Measurements from ENCODE around the gene ANKRD29. TPM values are rescaled to one million over a fixed set of nuclear protein-coding genes. Genes with fewer than 3 reads are reported as not detected.

The ANKRD29 gene
- total and polyA plus RNA-seq, 2 donors (not counting 3 experiments of a cell fraction or from before 2014, with no cell fraction given) = 0.03 to 2.6 TPM

DNA sequence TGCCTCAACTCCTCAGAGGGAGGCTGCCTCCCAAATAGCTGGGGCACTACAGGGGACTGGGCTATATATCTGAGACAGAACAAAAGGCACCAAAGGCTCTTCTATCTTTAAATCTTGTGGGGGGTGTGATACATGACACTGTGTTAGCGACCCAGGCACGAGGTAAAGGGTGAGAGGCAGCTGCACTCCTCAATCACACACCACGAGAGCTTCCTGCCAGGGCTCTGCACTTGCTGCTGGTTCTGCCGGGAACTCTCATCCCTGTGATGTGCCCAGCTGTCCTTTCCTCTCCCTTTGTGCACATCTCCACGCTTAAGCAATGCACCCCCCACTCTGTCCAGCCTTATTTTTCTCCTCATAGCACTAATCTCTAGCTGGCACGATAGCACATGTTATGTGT is 108.8 kb downstream of the ANKRD29 start:
- ChIA-PET CTCF (interaction anchor here (0.7 to 1.1 kb wide), 2 partner anchors 19 to 55 kb away, joined by 3 read pairs; no protein-coding TSS in a partner anchor), POLR2A (no interaction called here)
- H3K4me1 ChIP-seq (ENCODE audit: control insufficient read depth, extremely low read depth, insufficient read depth, low read length) = no peaks in the 10 kb centered on the region
- H2AFZ ChIP-seq (ENCODE audit: low read depth, low read length) = no peak overlapping the region
- BruUV-seq (replicated peaks) = no TSS peak
- no peaks in the 10 kb centered on the region for H3K27me3 ChIP-seq (ENCODE audit: control insufficient read depth in 2 of 2, insufficient read depth in 2 of 2, low read length in 2 of 2)
- DNase-seq (ENCODE audit: low read depth, low spot score) (no peak), FAIRE-seq (no peak)
- no peaks in the 10 kb centered on the region for H3K79me2 ChIP-seq (ENCODE audit: control insufficient read depth, insufficient read depth, low read length)
- H3K9me1 ChIP-seq (replicated peaks; ENCODE audit: control insufficient read depth, extremely low read depth, insufficient read depth, low read length) = no peaks in the 10 kb centered on the region
- H3K9ac ChIP-seq (replicated peaks; ENCODE audit: extremely low read depth, insufficient read depth, low read length) = no peak overlapping the region
- no peak overlapping the region for H3K4me3 ChIP-seq (replicated peaks in 1 of 3; ENCODE audit: insufficient read depth in 1 of 3, low read depth in 1 of 3, low read length in 3 of 3)
- no peak overlapping the region for H3K27ac ChIP-seq (ENCODE audit: insufficient read depth, low read depth, low read length)
- intact Hi-C loops (cut with micrococcal nuclease) (no loop called here), dilution Hi-C loops (cut with MboI; ENCODE audit: extremely low pct_ligation_motif_present, low sequenced_read_pairs) (no loop called here)
- TF ChIP-seq MYC (IDR thresholded peaks at IDR 0.05; ENCODE audit: low read depth, low read length) = no peak
- no peak for TF ChIP-seq EZH2 (IDR thresholded peaks at IDR 0.05; ENCODE audit: borderline replicate concordance, low read depth, low read length, severe bottlenecking)
- no peak overlapping the region for H3K4me2 ChIP-seq (ENCODE audit: insufficient read depth, low read length)
- H3K9me3 ChIP-seq (replicated peaks; ENCODE audit: control insufficient read depth, insufficient read depth, low read length) = no peaks in the 10 kb centered on the region
- peaks cover 11 to 19% of the 10 kb centered on the region in 2 experiments for H3K36me3 ChIP-seq (ENCODE audit: control insufficient read depth in 2 of 2, extremely low read depth in 1 of 2, insufficient read depth in 2 of 2, low read length in 2 of 2)
- H4K20me1 ChIP-seq (replicated peaks; ENCODE audit: control insufficient read depth, extremely low read depth, insufficient read depth, low read length) = no peaks in the 10 kb centered on the region

DNA sequence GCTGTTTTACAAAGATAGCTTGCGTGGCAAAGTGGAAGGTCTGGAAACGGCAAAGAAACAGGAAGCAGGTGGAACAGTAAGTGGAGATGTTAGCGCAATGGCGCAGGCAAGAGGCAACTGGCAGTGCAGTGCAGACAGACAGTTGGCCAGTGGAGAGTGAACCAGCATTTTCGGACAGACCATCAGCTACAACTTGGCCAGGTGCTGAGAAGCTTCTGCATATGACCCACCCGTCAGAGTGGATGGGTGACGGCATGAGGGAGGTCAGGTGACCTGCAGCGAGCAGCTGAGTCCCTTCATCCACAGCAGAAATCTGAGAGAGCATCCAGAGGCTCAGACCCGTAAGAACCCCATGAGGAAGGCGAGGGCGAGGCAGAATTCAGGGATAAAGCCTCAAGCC is 110.2 kb downstream of the ANKRD29 start:
- dilution Hi-C loops (cut with MboI; ENCODE audit: extremely low pct_ligation_motif_present, low sequenced_read_pairs) (no loop called here), intact Hi-C loops (cut with micrococcal nuclease) (no loop called here)
- Histone ChIP-seq H3K9ac (replicated peaks; ENCODE audit: extremely low read depth, insufficient read depth, low read length) (no peak overlapping the region), H3K27ac (ENCODE audit: insufficient read depth, low read depth, low read length) (no peak overlapping the region), H3K4me3 (replicated peaks in 1 of 3; ENCODE audit: insufficient read depth in 1 of 3, low read depth in 1 of 3, low read length in 3 of 3) (no peak overlapping the region), H2AFZ (ENCODE audit: low read depth, low read length) (no peak overlapping the region), H3K27me3 (ENCODE audit: control insufficient read depth in 2 of 2, insufficient read depth in 2 of 2, low read length in 2 of 2) (no peaks in the 10 kb centered on the region), H4K20me1 (replicated peaks; ENCODE audit: control insufficient read depth, extremely low read depth, insufficient read depth, low read length) (no peaks in the 10 kb centered on the region), H3K36me3 (ENCODE audit: control insufficient read depth in 2 of 2, extremely low read depth in 1 of 2, insufficient read depth in 2 of 2, low read length in 2 of 2) (peaks cover 7 to 19% of the 10 kb centered on the region in 2 experiments), H3K9me3 (replicated peaks; ENCODE audit: control insufficient read depth, insufficient read depth, low read length) (no peaks in the 10 kb centered on the region), H3K79me2 (ENCODE audit: control insufficient read depth, insufficient read depth, low read length) (no peaks in the 10 kb centered on the region), H3K4me2 (ENCODE audit: insufficient read depth, low read length) (no peak overlapping the region), H3K9me1 (replicated peaks; ENCODE audit: control insufficient read depth, extremely low read depth, insufficient read depth, low read length) (no peaks in the 10 kb centered on the region), H3K4me1 (ENCODE audit: control insufficient read depth, extremely low read depth, insufficient read depth, low read length) (no peaks in the 10 kb centered on the region)
- no peak for FAIRE-seq
- BruUV-seq (replicated peaks) = no TSS peak
- DNase-seq (ENCODE audit: low read depth, low spot score) = no peak
- CTCF ChIA-PET = interaction anchor here (0.7 to 1.3 kb wide), 2 partner anchors 9 to 151 kb away, joined by 3 to 4 read pairs; no protein-coding TSS in a partner anchor
- POLR2A ChIA-PET = no interaction called here
- no peak for TF ChIP-seq EZH2 (IDR thresholded peaks at IDR 0.05; ENCODE audit: borderline replicate concordance, low read depth, low read length, severe bottlenecking)
- no peak for TF ChIP-seq FOS (IDR thresholded peaks at IDR 0.05; ENCODE audit: borderline replicate concordance, insufficient read depth, low read length)
- no peak for TF ChIP-seq POLR2A (IDR thresholded peaks at IDR 0.05; ENCODE audit: low read depth, low read length)
- TF ChIP-seq, protein P1, sequence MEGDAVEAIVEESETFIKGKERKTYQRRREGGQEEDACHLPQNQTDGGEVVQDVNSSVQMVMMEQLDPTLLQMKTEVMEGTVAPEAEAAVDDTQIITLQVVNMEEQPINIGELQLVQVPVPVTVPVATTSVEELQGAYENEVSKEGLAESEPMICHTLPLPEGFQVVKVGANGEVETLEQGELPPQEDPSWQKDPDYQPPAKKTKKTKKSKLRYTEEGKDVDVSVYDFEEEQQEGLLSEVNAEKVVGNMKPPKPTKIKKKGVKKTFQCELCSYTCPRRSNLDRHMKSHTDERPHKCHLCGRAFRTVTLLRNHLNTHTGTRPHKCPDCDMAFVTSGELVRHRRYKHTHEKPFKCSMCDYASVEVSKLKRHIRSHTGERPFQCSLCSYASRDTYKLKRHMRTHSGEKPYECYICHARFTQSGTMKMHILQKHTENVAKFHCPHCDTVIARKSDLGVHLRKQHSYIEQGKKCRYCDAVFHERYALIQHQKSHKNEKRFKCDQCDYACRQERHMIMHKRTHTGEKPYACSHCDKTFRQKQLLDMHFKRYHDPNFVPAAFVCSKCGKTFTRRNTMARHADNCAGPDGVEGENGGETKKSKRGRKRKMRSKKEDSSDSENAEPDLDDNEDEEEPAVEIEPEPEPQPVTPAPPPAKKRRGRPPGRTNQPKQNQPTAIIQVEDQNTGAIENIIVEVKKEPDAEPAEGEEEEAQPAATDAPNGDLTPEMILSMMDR (IDR thresholded peaks at IDR 0.05; ENCODE audit: extremely low read depth in 1 of 2, insufficient read depth in 1 of 2, low read depth in 1 of 2, low read length in 2 of 2) = no peak
